ENCODE measurements around the gene CLSTN2. TPM values are rescaled to one million over a fixed set of nuclear protein-coding genes. Genes with fewer than 3 reads are reported as not detected.

CLSTN2 gene
- total and polyA plus RNA-seq, 9 donors = 28.9 to 263 (median 134) TPM

- H3K27ac ChIP-seq = no peak overlapping the region
- no peak for DNase-seq
- H3K4me3 ChIP-seq = no peak overlapping the region
- no peaks in the 10 kb centered on the region for H3K36me3 ChIP-seq
- TF ChIP-seq CTCF (IDR thresholded peaks at IDR 0.05) = no peak
- TF ChIP-seq POLR2A (IDR thresholded peaks at IDR 0.05) = no peak
- no peak for TF ChIP-seq EP300 (IDR thresholded peaks at IDR 0.05)
- WGBS, 3 donors = 91 to 93% (median 93%) methylated on average over 1 of the region's 1 CpG
- H3K4me1 ChIP-seq (ENCODE audit: insufficient read depth) = peaks cover 1% of the 10 kb centered on the region
- H3K9me3 ChIP-seq = no peaks in the 10 kb centered on the region
- intact Hi-C loops (cut with DNase I) = no loop called here
- no peaks in the 10 kb centered on the region for H3K27me3 ChIP-seq
Measured at GRCh38 chr3:140094487-140094886, 159.5 kb downstream of the CLSTN2 start.

- H3K4me1 ChIP-seq (ENCODE audit: insufficient read depth) = peaks cover 1% of the 10 kb centered on the region
- H3K27ac ChIP-seq = no peak overlapping the region
- DNase-seq = no peak
- H3K4me3 ChIP-seq = no peak overlapping the region
- H3K27me3 ChIP-seq = no peaks in the 10 kb centered on the region
- no peaks in the 10 kb centered on the region for H3K9me3 ChIP-seq
- no peaks in the 10 kb centered on the region for H3K36me3 ChIP-seq
- WGBS, 3 donors = 92 to 95% (median 92%) methylated on average over 3 of the region's 3 CpGs
- intact Hi-C loops (cut with DNase I) = no loop called here
- no peak for TF ChIP-seq POLR2A (IDR thresholded peaks at IDR 0.05)
- TF ChIP-seq CTCF (IDR thresholded peaks at IDR 0.05) = no peak
- no peak for TF ChIP-seq EP300 (IDR thresholded peaks at IDR 0.05)
Measured at GRCh38 chr3:140096037-140096436, 161.1 kb downstream of the CLSTN2 start.

- DNase-seq = no peak
- TF ChIP-seq EP300 (IDR thresholded peaks at IDR 0.05) (no peak), POLR2A (IDR thresholded peaks at IDR 0.05) (no peak), CTCF (IDR thresholded peaks at IDR 0.05) (no peak)
Measured at GRCh38 chr3:140097874-140098635, 163.1 kb downstream of the CLSTN2 start.

GRCh38 chr3:140100479-140100878 lies 165.5 kb downstream of the CLSTN2 start:
- 95 to 97% (median 95%) methylated on average over 7 of the region's 7 CpGs for WGBS, 3 donors
- Histone ChIP-seq H3K27ac (no peak overlapping the region), H3K36me3 (no peaks in the 10 kb centered on the region), H3K9me3 (no peaks in the 10 kb centered on the region), H3K4me3 (no peak overlapping the region), H3K27me3 (no peaks in the 10 kb centered on the region), H3K4me1 (ENCODE audit: insufficient read depth) (no peaks in the 10 kb centered on the region)
- no peak for DNase-seq
- intact Hi-C loops (cut with DNase I) = no loop called here
- TF ChIP-seq POLR2A (IDR thresholded peaks at IDR 0.05) (no peak), CTCF (IDR thresholded peaks at IDR 0.05) (no peak), EP300 (IDR thresholded peaks at IDR 0.05) (no peak)

More at GRCh38 chr3:140097874-140098635, 163.1 kb downstream of the CLSTN2 start:
- Histone ChIP-seq H3K4me3 (no peak overlapping the region), H3K9me3 (no peaks in the 10 kb centered on the region), H3K27me3 (no peaks in the 10 kb centered on the region), H3K36me3 (no peaks in the 10 kb centered on the region), H3K27ac (no peak overlapping the region), H3K4me1 (ENCODE audit: insufficient read depth) (no peaks in the 10 kb centered on the region)
- WGBS, 3 donors = 83 to 88% (median 85%) methylated on average over 3 of the region's 3 CpGs
- intact Hi-C loops (cut with DNase I) = no loop called here
